ENCODE results near the gene NR0B1. TPM values are rescaled to one million over a fixed set of nuclear protein-coding genes. Genes with fewer than 3 reads are reported as not detected.

Gene NR0B1
- total RNA-seq, 1 experiment from 2014 or later: not detected

DNA sequence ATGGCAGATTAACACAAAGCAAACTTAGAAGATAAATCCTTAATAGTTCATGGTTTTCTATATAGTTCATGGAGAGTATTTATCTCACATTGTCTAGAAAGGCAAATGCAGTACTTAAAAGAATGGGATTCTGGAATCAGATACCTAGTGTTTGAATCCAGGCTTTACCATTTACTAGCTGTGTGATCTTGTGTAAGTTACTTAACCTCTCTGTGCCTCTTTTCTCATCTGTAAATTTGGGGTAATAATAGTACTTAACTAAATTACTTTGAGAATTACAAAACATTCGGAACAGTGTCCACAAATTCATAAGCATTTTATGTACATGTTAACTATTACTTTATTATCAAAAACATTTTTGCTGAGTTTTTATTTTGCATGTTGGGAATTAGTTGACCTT lies 46.4 kb downstream of the NR0B1 start:
- H3K9ac ChIP-seq (ENCODE audit: low read length): no peak overlapping the region
- no peaks in the 10 kb centered on the region for H3K9me2 ChIP-seq (ENCODE audit: insufficient read depth)
- no peaks in the 10 kb centered on the region for H3K4me1 ChIP-seq (ENCODE audit: control insufficient read depth in 1 of 2, insufficient read depth in 2 of 2, low read length in 2 of 2)
- no peak for ATAC-seq
- no peak for DNase-seq (ENCODE audit: low read depth, low spot score)
- no peak overlapping the region for H3K27ac ChIP-seq (ENCODE audit: low read depth, low read length)
- H3K36me3 ChIP-seq (ENCODE audit: control insufficient read depth in 1 of 2, insufficient read depth in 2 of 2, low read length in 2 of 2): no peaks in the 10 kb centered on the region
- TF ChIP-seq ZNF274 (IDR thresholded peaks at IDR 0.05; ENCODE audit: low read depth, low read length) (no peak), ZFX (IDR thresholded peaks at IDR 0.05) (no peak), FOSL1 (IDR thresholded peaks at IDR 0.05; ENCODE audit: low read depth) (no peak), POLR2AphosphoS5 (IDR thresholded peaks at IDR 0.05; ENCODE audit: low read depth, low read length) (no peak), YY1 (IDR thresholded peaks at IDR 0.05; ENCODE audit: extremely low read depth, insufficient replicate concordance, low read depth, low read length) (no peak), RAD21 (IDR thresholded peaks at IDR 0.05; ENCODE audit: low read depth) (no peak), POLR2A (IDR thresholded peaks at IDR 0.05; ENCODE audit: borderline replicate concordance, extremely low read depth, insufficient read depth, insufficient read length) (no peak), SRF (IDR thresholded peaks at IDR 0.05; ENCODE audit: low read depth) (no peak), JUND (IDR thresholded peaks at IDR 0.05) (no peak)
- TF ChIP-seq, protein P1, sequence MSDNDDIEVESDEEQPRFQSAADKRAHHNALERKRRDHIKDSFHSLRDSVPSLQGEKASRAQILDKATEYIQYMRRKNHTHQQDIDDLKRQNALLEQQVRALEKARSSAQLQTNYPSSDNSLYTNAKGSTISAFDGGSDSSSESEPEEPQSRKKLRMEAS (IDR thresholded peaks at IDR 0.05): no peak
- H4K20me1 ChIP-seq (ENCODE audit: insufficient read depth): no peaks in the 10 kb centered on the region
- no peak overlapping the region for H2AFZ ChIP-seq (ENCODE audit: low read depth, low read length, poor library complexity, severe bottlenecking)
- ChIA-PET CTCF (no interaction called here), RAD21 (ENCODE audit: low non-redundant PET in 1 of 2, low total read pairs in 2 of 2, uncharacterized antibody in 2 of 2, unreplicated experiment in 2 of 2) (no interaction called here), POLR2A (no interaction called here)
- H3K27me3 ChIP-seq (ENCODE audit: insufficient read depth, low read length): no peaks in the 10 kb centered on the region
- H3K9me3 ChIP-seq (ENCODE audit: control insufficient read depth in 1 of 2, insufficient read depth in 1 of 2, low read depth in 1 of 2, low read length in 2 of 2): no peaks in the 10 kb centered on the region
- intact Hi-C loops (cut with micrococcal nuclease): no loop called here
- H3K4me3 ChIP-seq (replicated peaks in 1 of 2; ENCODE audit: low read depth in 1 of 2, low read length in 2 of 2): no peak overlapping the region
- no peaks in the 10 kb centered on the region for H3K79me2 ChIP-seq (ENCODE audit: insufficient read depth, low read length)
- BruUV-seq (replicated peaks): no TSS peak
- H3K4me2 ChIP-seq (ENCODE audit: low read length): no peak overlapping the region

DNA sequence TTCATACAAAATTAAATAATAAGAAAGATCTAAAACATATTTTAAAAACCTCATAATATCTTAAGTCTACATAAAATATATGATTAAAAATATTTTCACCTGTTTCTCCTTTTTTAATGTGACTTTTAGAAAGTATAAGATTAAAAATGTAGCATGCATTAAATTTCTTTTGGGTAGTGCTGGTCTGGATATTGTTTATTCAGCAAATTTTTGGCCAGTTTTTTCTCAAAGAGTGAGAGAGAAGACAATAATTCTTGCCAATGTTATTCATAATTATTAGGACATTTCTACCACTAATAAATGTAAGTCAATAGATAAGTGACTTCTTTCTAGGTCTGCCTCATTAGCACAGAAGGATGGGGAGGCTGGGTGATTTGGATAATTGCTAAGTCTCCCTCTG lies 48.2 kb downstream of the NR0B1 start:
- H3K9me3 ChIP-seq (ENCODE audit: control insufficient read depth in 1 of 2, insufficient read depth in 1 of 2, low read depth in 1 of 2, low read length in 2 of 2): no peaks in the 10 kb centered on the region
- TF ChIP-seq ELF1 (IDR thresholded peaks at IDR 0.05; ENCODE audit: borderline replicate concordance, low read depth): no peak
- no peak for TF ChIP-seq SP1 (IDR thresholded peaks at IDR 0.05; ENCODE audit: low read depth)
- no peak for TF ChIP-seq ZFX (IDR thresholded peaks at IDR 0.05)
- no peak for TF ChIP-seq RAD21 (IDR thresholded peaks at IDR 0.05; ENCODE audit: low read depth)
- TF ChIP-seq, protein P2, sequence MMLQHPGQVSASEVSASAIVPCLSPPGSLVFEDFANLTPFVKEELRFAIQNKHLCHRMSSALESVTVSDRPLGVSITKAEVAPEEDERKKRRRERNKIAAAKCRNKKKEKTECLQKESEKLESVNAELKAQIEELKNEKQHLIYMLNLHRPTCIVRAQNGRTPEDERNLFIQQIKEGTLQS (IDR thresholded peaks at IDR 0.05): no peak
- TF ChIP-seq TCF7L2 (IDR thresholded peaks at IDR 0.05; ENCODE audit: borderline replicate concordance, extremely low read depth, insufficient read depth, insufficient read length): no peak
- TF ChIP-seq FOSL1 (IDR thresholded peaks at IDR 0.05; ENCODE audit: low read depth): no peak
- TF ChIP-seq CBX3 (IDR thresholded peaks at IDR 0.05; ENCODE audit: low read depth): no peak
- TF ChIP-seq CEBPB (IDR thresholded peaks at IDR 0.05; ENCODE audit: low read depth): no peak
- TF ChIP-seq ZNF274 (IDR thresholded peaks at IDR 0.05; ENCODE audit: low read depth, low read length): no peak
- TF ChIP-seq EGR1 (IDR thresholded peaks at IDR 0.05; ENCODE audit: low read depth): no peak
- TF ChIP-seq JUND (IDR thresholded peaks at IDR 0.05): no peak
- no peak for TF ChIP-seq EZH2phosphoT487 (IDR thresholded peaks at IDR 0.05; ENCODE audit: borderline replicate concordance)
- TF ChIP-seq, protein P3, sequence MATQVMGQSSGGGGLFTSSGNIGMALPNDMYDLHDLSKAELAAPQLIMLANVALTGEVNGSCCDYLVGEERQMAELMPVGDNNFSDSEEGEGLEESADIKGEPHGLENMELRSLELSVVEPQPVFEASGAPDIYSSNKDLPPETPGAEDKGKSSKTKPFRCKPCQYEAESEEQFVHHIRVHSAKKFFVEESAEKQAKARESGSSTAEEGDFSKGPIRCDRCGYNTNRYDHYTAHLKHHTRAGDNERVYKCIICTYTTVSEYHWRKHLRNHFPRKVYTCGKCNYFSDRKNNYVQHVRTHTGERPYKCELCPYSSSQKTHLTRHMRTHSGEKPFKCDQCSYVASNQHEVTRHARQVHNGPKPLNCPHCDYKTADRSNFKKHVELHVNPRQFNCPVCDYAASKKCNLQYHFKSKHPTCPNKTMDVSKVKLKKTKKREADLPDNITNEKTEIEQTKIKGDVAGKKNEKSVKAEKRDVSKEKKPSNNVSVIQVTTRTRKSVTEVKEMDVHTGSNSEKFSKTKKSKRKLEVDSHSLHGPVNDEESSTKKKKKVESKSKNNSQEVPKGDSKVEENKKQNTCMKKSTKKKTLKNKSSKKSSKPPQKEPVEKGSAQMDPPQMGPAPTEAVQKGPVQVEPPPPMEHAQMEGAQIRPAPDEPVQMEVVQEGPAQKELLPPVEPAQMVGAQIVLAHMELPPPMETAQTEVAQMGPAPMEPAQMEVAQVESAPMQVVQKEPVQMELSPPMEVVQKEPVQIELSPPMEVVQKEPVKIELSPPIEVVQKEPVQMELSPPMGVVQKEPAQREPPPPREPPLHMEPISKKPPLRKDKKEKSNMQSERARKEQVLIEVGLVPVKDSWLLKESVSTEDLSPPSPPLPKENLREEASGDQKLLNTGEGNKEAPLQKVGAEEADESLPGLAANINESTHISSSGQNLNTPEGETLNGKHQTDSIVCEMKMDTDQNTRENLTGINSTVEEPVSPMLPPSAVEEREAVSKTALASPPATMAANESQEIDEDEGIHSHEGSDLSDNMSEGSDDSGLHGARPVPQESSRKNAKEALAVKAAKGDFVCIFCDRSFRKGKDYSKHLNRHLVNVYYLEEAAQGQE (IDR thresholded peaks at IDR 0.05; ENCODE audit: low read depth): no peak
- TF ChIP-seq EZH2 (IDR thresholded peaks at IDR 0.05): no peak
- no peak for TF ChIP-seq SRF (IDR thresholded peaks at IDR 0.05; ENCODE audit: low read depth)
- TF ChIP-seq POLR2A (IDR thresholded peaks at IDR 0.05; ENCODE audit: borderline replicate concordance, extremely low read depth, insufficient read depth, insufficient read length): no peak
- no peak for TF ChIP-seq YY1 (IDR thresholded peaks at IDR 0.05; ENCODE audit: extremely low read depth, insufficient replicate concordance, low read depth, low read length)
- BruUV-seq (replicated peaks): no TSS peak
- H3K4me2 ChIP-seq (ENCODE audit: low read length): no peak overlapping the region
- H3K36me3 ChIP-seq (ENCODE audit: control insufficient read depth in 1 of 2, insufficient read depth in 2 of 2, low read length in 2 of 2): no peaks in the 10 kb centered on the region
- H3K4me3 ChIP-seq (replicated peaks in 1 of 2; ENCODE audit: low read depth in 1 of 2, low read length in 2 of 2): no peak overlapping the region
- no peak for DNase-seq (ENCODE audit: low read depth, low spot score)
- CTCF ChIA-PET: no interaction called here
- H3K27ac ChIP-seq (ENCODE audit: low read depth, low read length): no peak overlapping the region
- intact Hi-C loops (cut with micrococcal nuclease): no loop called here
- H3K9me2 ChIP-seq (ENCODE audit: insufficient read depth): no peaks in the 10 kb centered on the region
- POLR2A ChIA-PET: no interaction called here
- ATAC-seq: no peak
- no peaks in the 10 kb centered on the region for H4K20me1 ChIP-seq (ENCODE audit: insufficient read depth)
- no peaks in the 10 kb centered on the region for H3K4me1 ChIP-seq (ENCODE audit: control insufficient read depth in 1 of 2, insufficient read depth in 2 of 2, low read length in 2 of 2)
- no peaks in the 10 kb centered on the region for H3K27me3 ChIP-seq (ENCODE audit: insufficient read depth, low read length)
- RAD21 ChIA-PET (ENCODE audit: low non-redundant PET in 1 of 2, low total read pairs in 2 of 2, uncharacterized antibody in 2 of 2, unreplicated experiment in 2 of 2): no interaction called here
- no peak overlapping the region for H3K9ac ChIP-seq (ENCODE audit: low read length)
- no peaks in the 10 kb centered on the region for H3K79me2 ChIP-seq (ENCODE audit: insufficient read depth, low read length)
- H2AFZ ChIP-seq (ENCODE audit: low read depth, low read length, poor library complexity, severe bottlenecking): no peak overlapping the region
